Mucosa of descending colon (tissue), 3 donors: ENCODE measurements around the gene GADD45G. TPM values are rescaled to one million over a fixed set of nuclear protein-coding genes. Genes with fewer than 3 reads are reported as not detected.

Experiments used
- ATAC-seq: fragments of 200-7000 bp; cut with Tn5 transposase; one replicate; pipeline ENCODE4 v1.9.1; 2020; ENCODE audit warnings: mild to moderate bottlenecking, moderate library complexity
- DNase-seq, 3 donors: peaks; one replicate each; pipeline ENCODE4 v3.0.0-alpha.2; 2020
- H3K36me3 ChIP-seq: fragments of 200-600 bp; one replicate; pipeline ENCODE4 v1.8.0; 2021; ENCODE audit warnings: low read depth, mild to moderate bottlenecking
- H3K4me1 ChIP-seq: fragments of 200-600 bp; one replicate; pipeline ENCODE4 v1.8.0; 2021; ENCODE audit warnings: low read depth, mild to moderate bottlenecking
- H3K4me3 ChIP-seq: fragments of 200-600 bp; one replicate; pipeline ENCODE4 v1.8.0; 2021; ENCODE audit warnings: mild to moderate bottlenecking
- H3K9me3 ChIP-seq: fragments of 200-600 bp; one replicate; pipeline ENCODE4 v1.8.0; 2021; ENCODE audit warnings: mild to moderate bottlenecking
- intact Hi-C, 2 donors: fragments of 100-400 bp; cut with DNase I in 1 of 2; cut with micrococcal nuclease in 1 of 2; formaldehyde crosslinking; loops; one replicate each; pipeline versions ENCODE4 v1.11.0 to v1.11.1; 2022; cut with DNase I, micrococcal nuclease
- total RNA-seq, 3 donors: library from RNA; stranded (reverse); fragmentation: NEBNext Ultra II Directional in 2 of 3; extraction: Animal tissue kit (Norgen Biotek cat#: 25700) in 2 of 3; gene quantifications; one replicate each; pipeline versions ENCODE4 v1.2.1 to v1.2.4, GENCODE V29; 2021 to 2023
- TF ChIP-seq, protein P1 (sequence below): fragments of 200-600 bp; IDR thresholded peaks from one replicate; pipeline ENCODE4 v1.8.0; 2022; ENCODE audit warnings: antibody characterized with exemption, mild to moderate bottlenecking
- donor health status: DM: no; HTN: no; CAD: no; lungs with moderate emphysema.
- donor health status: DM: no; HTN: no; CAD: no.
- donor health status: DM: no; HTN: yes; CAD: no.

Gene GADD45G
- total RNA-seq, 3 donors from 2014 or later: 5.4 to 18.4 (median 6.6) TPM

DNA sequence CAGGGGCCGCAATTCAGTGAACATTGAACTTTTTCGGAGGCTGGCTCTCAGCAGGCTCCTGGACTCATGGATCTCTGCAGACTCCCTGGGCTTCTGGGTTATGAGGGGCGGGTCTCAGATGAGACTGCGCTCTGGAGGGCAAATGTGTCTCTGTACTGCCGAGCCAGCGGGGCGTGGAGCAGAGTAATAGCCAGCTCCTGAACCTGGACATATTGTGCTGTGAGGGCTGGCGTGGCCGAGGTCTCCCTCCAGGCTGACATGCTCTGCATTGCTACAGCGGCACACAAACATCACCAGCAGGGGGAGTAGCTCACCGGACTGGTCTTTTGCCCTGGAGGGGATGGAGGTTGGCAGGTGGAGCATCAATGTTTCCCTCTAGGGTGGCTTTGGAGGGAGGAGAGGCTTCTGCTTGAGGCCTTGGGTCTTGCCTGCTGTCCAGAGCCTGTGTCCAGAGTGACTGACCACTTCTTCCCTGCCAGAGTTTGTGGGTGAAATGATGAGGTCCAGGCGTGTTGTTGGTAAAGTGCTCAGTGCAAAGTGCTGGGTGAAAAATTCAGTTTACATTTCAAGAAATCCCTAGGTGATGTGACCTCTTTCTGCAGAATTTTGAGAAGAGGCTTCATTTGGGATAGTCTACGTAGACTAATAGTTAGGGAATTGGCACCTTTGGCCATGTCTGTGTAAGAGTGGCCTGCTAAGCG is 10.9 kb upstream of the GADD45G start:
- intact Hi-C loops: no loop called here
- H3K9me3 ChIP-seq: no peaks in the 10 kb centered on the region
- TF ChIP-seq, protein P1, sequence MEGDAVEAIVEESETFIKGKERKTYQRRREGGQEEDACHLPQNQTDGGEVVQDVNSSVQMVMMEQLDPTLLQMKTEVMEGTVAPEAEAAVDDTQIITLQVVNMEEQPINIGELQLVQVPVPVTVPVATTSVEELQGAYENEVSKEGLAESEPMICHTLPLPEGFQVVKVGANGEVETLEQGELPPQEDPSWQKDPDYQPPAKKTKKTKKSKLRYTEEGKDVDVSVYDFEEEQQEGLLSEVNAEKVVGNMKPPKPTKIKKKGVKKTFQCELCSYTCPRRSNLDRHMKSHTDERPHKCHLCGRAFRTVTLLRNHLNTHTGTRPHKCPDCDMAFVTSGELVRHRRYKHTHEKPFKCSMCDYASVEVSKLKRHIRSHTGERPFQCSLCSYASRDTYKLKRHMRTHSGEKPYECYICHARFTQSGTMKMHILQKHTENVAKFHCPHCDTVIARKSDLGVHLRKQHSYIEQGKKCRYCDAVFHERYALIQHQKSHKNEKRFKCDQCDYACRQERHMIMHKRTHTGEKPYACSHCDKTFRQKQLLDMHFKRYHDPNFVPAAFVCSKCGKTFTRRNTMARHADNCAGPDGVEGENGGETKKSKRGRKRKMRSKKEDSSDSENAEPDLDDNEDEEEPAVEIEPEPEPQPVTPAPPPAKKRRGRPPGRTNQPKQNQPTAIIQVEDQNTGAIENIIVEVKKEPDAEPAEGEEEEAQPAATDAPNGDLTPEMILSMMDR: peak; percentile 56
- DNase-seq: peak; percentile 53 to 83 (median 71)
- no peak overlapping the region for H3K4me3 ChIP-seq
- ATAC-seq: peak; percentile 79
- no peaks in the 10 kb centered on the region for H3K4me1 ChIP-seq
- H3K36me3 ChIP-seq: no peaks in the 10 kb centered on the region

DNA sequence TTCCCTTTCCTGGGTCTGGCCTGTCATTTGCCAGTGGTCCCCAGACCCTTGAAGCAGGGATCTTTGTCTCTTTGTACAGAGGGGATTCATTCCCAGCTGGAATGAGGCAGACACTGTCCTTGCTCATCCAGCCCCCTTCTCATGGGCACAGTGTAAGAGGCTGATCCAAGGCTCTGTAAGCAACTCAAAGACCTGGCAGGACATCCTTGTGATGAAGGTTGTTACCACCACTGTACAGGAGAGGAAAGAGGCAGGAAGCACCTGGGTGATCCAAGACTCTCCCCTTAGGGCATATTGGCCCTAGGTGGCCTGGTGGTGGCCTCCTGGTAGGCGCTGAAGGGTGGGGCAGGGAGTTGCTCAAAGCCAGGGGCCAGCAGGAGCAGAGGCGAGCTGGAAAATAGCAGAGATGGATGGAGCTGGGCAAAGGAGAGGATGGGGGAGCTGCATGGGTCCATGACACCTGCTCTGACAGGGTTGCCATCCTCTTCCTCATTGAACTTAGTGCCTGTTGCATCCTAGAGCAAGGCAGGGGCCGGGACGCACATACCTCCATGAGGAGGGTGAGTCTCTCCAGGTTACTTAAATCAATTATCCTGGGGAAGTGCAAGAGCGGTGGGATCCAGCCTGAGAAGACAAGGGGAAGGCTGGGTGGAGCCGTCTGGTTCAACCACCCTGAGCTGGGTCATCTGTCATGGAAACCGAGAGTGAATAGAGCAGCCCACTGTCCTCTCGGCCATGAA is 9.8 kb upstream of the GADD45G start:
- TF ChIP-seq, protein P1: no peak
- intact Hi-C loops: no loop called here
- no peak for DNase-seq

DNA sequence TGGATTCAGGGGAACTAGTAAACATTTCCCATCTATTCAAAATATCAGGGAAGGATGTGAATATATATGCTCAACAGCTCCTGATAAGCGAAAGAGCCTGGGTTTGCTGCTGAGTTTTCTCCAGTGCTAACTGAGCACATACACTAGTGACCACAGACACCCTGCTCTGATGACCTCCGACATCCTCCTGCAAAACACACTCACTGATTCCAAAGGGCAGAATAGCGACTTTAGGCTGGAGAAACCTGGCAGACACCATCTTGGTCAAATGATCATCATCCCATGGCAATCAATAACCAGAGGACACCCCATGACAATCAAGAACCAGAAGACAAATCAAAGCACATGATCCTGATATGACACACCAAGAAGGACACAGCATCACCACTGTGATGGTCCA is 9.2 kb upstream of the GADD45G start:
- DNase-seq (no peak), ATAC-seq (no peak)
- H3K9me3 ChIP-seq: no peaks in the 10 kb centered on the region

More for the DNA sequence above, 9.8 kb upstream of the GADD45G start:
- Histone ChIP-seq H3K4me3 (no peak overlapping the region), H3K36me3 (no peaks in the 10 kb centered on the region), H3K9me3 (no peaks in the 10 kb centered on the region), H3K4me1 (no peaks in the 10 kb centered on the region)
- no peak for ATAC-seq

DNA sequence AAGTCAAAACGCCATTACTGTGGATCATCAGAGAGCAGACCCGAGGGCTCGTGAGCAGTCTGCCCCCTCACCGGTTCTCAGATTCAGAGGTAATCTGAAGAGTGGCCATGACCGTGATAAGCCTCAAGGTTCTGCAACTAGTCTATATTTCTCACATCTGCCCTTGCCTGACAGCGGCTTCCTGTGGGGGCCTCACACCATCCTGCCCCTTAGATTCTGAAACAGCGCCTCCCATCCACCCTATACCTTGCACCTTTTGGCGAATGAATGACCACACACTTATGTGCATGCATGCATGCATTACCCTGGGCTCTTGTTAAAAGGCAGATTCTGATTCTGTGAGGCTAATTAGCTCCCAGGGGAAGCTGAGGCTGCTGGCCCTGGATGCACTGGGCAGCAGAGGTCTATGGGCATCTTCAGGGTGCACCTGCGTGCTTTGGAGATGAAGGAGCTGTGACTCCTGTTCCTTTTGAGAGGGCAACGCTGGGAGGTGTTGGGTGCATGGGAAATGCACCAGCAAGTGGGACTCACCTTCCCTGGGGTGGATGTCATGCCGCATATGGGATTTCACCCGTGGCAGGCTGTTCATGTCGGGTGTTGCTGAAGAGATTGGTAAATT is 7.8 kb upstream of the GADD45G start:
- TF ChIP-seq, protein P1: no peak
- H3K4me3 ChIP-seq: no peak overlapping the region
- no peaks in the 10 kb centered on the region for H3K36me3 ChIP-seq
- intact Hi-C loops: no loop called here
- ATAC-seq (no peak), DNase-seq (no peak)
- no peaks in the 10 kb centered on the region for H3K9me3 ChIP-seq
- H3K4me1 ChIP-seq: no peaks in the 10 kb centered on the region

More for the DNA sequence above, 9.2 kb upstream of the GADD45G start:
- H3K4me3 ChIP-seq: no peak overlapping the region
- no peaks in the 10 kb centered on the region for H3K36me3 ChIP-seq
- intact Hi-C loops: no loop called here
- TF ChIP-seq, protein P1: no peak
- H3K4me1 ChIP-seq: no peaks in the 10 kb centered on the region

DNA sequence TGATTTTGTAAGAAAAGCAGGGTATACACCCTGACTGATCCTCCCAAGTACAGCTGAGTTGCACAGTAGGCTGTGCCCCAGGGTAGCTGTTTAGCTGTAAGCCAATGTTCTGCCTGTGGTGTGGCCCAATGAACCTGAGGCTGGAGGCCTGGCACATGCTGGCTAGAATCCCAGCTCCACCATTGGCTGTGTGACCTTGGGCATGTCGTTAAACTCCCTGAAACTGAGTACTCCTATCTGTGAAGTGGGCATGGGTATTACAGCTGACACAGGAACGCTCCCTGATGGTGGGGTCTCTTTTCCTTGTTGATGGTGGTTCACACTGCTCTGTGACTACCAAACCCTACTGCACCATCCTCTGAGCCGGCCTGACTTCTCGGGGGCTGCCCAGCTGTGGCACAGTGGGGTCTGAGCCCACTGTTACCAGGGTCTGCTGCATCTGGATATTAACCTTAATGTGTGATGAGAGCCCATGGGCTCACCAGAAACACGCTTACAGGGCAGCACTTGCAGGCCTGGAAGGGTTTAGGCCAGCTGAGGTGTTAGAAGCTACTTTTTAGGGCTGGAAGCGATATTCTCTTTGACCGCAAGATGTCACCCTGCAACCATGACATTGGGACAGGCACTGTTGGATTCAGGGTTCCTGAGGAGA is 7.0 kb upstream of the GADD45G start:
- ATAC-seq: peak; percentile 63

More for the DNA sequence above, 7.0 kb upstream of the GADD45G start:
- TF ChIP-seq, protein P1: no peak
- no peaks in the 10 kb centered on the region for H3K9me3 ChIP-seq
- H3K4me3 ChIP-seq: no peak overlapping the region
- no peaks in the 10 kb centered on the region for H3K4me1 ChIP-seq
- DNase-seq: peak in 1 of 3 donors; percentile 83
- intact Hi-C loops: loop anchor here in 1 of 2 donors (2.0 kb wide), 1 partner anchor 505 kb away; no protein-coding TSS in a partner anchor
- no peaks in the 10 kb centered on the region for H3K36me3 ChIP-seq
